GM18951 (cell line): ENCODE results near the gene COPZ1.

ENCODE experiments used
- POLR2A ChIP-seq: IDR thresholded peaks from 4 replicates; pipeline ENCODE4 v1.6.1; 2011; ENCODE audit warnings: mild to moderate bottlenecking; ENCODE audit not compliant: insufficient read length, insufficient read depth; ENCODE audit errors: extremely low read depth
- in situ Hi-C: fragments of 300-500 bp; cut with MboI; formaldehyde crosslinking; loops from one replicate; pipeline ENCODE4 v1.12.0; 2022; ENCODE audit warnings: low sequenced_read_pairs, mixed read lengths, inconsistent platforms; ENCODE audit not compliant: unreplicated experiment

Gene COPZ1

GRCh38 chr12:54363047-54363446 is 38.1 kb downstream of the COPZ1 start:
- in situ Hi-C loops = loop anchor here (10.0 to 25.0 kb wide), 2 partner anchors 128 to 351 kb away; partner anchors contain the start of genes HOXC8 and HOXC9
- no peak for TF ChIP-seq POLR2A

DNA sequence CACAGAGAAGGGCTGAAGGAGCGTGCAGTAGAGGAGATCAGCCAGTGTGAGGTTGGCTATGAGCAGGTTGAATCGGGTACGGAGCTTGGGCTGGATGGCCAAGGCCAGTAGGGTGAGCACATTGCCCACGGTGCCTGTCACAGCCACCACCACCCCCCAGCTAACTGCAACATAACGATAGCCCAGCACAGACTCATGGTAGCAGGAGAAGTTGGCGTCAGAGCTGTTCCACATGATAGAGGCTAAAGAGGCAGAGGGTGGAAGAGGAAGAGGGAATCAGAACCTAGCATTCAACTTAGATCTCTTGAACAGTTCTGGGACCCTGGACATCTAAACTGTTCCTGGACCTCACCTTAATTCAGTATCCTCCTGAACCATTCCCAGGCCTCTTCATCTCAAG is 38.7 kb downstream of the COPZ1 start:
- in situ Hi-C loops = loop anchor here (10.0 to 25.0 kb wide), 2 partner anchors 129 to 351 kb away; partner anchors contain the start of genes HOXC8 and HOXC9

DNA sequence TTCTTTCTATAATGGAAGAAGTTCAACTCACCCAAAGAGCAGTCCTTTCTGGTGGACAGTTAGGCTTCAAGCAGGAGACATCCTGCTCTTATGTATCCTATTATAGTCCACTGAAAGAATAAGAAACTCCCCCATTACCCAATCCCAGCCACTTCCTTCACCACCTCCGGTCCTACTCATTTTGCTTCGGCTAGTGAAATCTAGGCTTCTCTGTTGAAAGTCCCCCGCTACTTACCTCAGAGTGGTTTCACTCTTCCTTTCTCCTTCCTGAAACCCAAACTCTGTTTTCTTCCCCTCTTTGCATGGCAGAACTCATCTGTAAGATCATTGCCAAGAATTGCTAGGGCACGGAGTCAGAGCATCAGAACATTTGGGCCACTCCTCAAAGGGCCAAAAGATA is 39.5 kb downstream of the COPZ1 start, which contains the start of gene GPR84:
Gene GPR84 (minus strand): TSS at position 74 of the 400 bp plus-strand sequence. CDS start 635 bp downstream, outside the sequence.
- TF ChIP-seq POLR2A = no peak
- in situ Hi-C loops = loop anchor here (10.0 to 25.0 kb wide), 2 partner anchors 130 to 352 kb away; partner anchors contain the start of genes HOXC8 and HOXC9

More for the DNA sequence above, 38.7 kb downstream of the COPZ1 start:
- no peak for TF ChIP-seq POLR2A

GRCh38 chr12:54368025-54368708 is 43.2 kb downstream of the COPZ1 start:
- in situ Hi-C loops = loop anchor here (10.0 to 25.0 kb wide), 2 partner anchors 133 to 356 kb away; partner anchors contain the start of genes HOXC8 and HOXC9
- TF ChIP-seq POLR2A = no peak

DNA sequence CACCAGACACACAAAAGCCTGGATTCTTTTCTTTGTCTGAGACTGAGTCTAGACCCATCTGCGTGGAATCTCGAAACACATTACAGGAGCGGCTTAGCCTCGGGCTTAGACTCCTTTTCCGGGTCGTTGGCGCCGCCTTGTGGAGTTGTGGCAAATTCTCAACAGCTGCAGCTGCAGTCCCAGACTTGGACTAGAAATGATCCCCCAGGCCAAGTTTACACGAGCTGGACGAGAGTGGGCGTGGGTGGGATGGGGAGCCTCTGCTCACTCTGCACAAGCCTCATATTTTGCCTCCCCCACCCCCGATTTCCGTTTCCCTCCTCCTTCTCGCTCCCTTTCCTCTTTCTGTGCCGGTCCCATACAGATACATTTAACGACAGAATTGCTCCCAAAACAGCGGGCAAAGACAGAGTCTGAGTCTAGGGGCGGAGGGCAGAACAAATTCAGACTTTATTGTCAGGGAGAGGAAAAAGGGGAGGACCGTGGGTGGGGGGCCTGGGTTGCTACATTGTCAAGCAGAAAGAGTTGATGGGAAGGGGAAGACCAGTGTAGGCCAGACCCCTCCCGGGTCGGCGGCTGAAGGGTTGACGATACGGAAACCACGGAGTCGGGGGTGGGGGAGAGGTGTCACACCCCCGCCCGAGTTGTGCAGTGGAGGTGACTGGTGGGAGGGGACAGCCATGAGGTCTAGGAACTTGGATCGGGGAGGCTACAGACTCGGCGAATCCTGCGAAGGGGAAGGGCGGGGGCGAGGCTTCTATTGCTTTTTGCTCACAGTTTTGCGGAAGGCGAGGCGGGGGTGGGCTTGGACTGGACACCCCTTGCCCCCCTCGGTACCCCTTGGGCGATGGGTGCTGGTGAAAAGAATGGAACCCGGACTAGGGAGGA is 44.0 kb downstream of the COPZ1 start:
- in situ Hi-C loops = loop anchor here (10.0 to 25.0 kb wide), 2 partner anchors 134 to 357 kb away; partner anchors contain the start of genes HOXC8 and HOXC9
- no peak for TF ChIP-seq POLR2A

GRCh38 chr12:54369597-54370131 is 44.7 kb downstream of the COPZ1 start:
- no peak for TF ChIP-seq POLR2A
- in situ Hi-C loops = loop anchor here (10.0 to 25.0 kb wide), 2 partner anchors 135 to 357 kb away; partner anchors contain the start of genes HOXC8 and HOXC9

DNA sequence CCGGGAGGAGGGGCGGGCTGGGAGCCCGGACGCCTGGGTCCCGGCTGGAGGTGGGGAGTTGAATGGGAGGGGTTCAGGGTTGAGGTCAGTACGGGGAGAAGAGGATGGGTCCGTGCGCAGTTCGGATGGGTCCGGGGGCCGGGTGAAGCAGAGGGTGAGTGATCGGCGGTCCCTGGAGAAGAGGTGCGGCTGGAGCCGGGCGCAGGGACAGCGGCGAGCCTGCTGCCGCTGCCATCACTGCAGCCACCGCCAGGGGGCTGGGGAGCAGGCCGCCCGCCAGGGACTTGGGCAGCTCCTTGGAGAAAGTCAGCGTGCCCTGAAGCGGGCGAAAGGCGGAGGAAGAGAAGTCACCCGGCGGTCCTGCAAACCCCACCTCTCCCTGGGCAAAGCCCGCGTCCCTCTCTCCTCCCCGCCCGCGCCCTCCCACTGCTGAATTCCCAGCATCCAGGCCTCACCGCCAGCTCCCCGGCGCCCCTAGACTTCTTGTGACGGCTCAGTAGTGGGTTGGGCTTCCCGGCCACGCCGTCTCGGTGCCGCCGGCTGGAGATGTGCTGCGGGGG is 45.3 kb downstream of the COPZ1 start:
- no peak for TF ChIP-seq POLR2A
- in situ Hi-C loops = loop anchor here (25.0 kb wide), 1 partner anchor 358 kb away; the partner anchor contains the start of genes HOXC8 and HOXC9

GRCh38 chr12:54371328-54372112 is 46.6 kb downstream of the COPZ1 start:
- no peak for TF ChIP-seq POLR2A
- in situ Hi-C loops = loop anchor here (25.0 kb wide), 1 partner anchor 359 kb away; the partner anchor contains the start of genes HOXC8 and HOXC9

- in situ Hi-C loops = loop anchor here (25.0 kb wide), 1 partner anchor 360 kb away; the partner anchor contains the start of genes HOXC8 and HOXC9
- no peak for TF ChIP-seq POLR2A
Observed at GRCh38 chr12:54372113-54372806, 47.3 kb downstream of the COPZ1 start.

DNA sequence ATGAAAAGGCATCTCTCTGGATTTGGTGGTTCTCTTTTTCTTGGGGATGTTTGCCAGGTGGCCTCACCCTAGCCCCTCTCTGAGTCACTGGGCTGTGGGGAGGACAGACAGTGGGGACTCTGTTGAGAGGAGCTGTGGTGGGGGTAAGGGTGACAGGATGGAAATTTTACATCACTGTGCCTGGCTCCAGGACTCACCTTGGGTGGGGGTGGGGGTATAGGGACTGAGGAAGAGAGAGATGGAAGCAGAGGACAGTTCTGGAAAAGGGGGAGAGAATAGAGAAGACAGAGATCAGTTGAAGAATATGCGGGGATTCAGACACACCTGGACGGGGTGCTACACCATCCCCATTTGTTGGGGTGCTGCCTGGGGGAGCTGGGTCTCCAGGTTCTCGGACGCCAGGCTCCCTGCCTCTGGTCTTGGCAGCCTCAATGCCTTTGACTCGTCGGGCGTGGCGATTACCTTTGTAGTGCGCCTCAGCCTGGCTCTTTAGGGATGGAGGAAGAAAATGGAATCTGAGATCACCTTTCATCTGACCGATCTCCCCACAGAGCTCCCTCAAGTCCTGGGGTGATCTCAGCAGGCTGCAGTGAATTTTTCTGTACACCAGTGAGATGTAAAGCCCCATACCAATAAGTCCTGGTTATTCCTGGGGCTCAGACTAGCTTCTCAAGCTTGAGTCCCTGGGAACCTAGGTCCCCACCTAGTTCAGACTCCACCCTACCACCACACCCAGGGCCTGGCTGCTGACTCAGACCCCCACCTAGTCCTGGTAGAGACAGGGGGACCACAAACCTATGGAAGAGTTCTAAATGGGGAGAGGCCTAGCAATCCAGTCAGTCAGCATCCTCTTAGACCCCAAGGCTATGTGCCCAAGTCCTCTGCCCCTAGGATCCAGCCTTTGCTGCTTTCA is 49.0 kb downstream of the COPZ1 start:
- in situ Hi-C loops = loop anchor here (25.0 kb wide), 1 partner anchor 362 kb away; the partner anchor contains the start of genes HOXC8 and HOXC9
- TF ChIP-seq POLR2A = no peak

- in situ Hi-C loops = loop anchor here (25.0 kb wide), 1 partner anchor 362 kb away; the partner anchor contains the start of genes HOXC8 and HOXC9
- no peak for TF ChIP-seq POLR2A
Observed at GRCh38 chr12:54374562-54375258, 49.8 kb downstream of the COPZ1 start.
